ENCODE data around the gene HYAL1.
A peak's percentile ranks its signal among the peaks of the same experiment; 100 is the strongest.

The HYAL1 gene

DNA sequence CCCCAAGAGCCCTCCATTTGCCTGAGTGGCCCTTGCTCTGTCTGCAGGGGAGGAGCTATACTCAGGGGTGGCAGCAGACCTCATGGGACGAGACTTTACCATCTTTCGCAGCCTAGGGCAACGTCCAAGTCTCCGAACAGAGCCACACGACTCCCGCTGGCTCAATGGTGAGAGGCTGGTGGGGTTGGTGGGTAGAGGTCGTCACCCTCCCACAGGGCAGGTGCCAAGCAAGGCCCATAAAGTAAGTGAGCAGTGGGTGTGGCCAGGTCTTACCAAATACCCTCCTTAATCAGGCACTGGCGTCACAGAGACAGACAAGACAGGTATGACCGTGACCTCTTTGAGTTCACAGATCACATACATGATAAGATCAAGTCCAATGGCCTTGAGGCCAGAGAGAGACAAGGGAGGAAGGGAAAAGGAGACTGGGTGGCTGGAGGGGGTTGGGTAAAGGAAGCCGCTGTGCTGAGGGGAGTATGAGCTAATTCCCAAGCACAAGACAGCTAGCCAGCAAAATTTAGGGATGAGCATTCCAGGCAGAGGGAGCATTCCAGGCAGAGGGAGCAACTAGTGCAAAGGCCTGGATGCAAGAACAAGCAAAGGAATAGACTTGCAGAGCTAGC lies 31.9 kb downstream of the HYAL1 start:
- TF ChIP-seq, protein P1, sequence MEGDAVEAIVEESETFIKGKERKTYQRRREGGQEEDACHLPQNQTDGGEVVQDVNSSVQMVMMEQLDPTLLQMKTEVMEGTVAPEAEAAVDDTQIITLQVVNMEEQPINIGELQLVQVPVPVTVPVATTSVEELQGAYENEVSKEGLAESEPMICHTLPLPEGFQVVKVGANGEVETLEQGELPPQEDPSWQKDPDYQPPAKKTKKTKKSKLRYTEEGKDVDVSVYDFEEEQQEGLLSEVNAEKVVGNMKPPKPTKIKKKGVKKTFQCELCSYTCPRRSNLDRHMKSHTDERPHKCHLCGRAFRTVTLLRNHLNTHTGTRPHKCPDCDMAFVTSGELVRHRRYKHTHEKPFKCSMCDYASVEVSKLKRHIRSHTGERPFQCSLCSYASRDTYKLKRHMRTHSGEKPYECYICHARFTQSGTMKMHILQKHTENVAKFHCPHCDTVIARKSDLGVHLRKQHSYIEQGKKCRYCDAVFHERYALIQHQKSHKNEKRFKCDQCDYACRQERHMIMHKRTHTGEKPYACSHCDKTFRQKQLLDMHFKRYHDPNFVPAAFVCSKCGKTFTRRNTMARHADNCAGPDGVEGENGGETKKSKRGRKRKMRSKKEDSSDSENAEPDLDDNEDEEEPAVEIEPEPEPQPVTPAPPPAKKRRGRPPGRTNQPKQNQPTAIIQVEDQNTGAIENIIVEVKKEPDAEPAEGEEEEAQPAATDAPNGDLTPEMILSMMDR (conservative IDR thresholded peaks at IDR 0.05; ENCODE audit: control insufficient read depth, insufficient read depth, low read depth, low read length): no peak
- H3K4me3 ChIP-seq (ENCODE audit: control insufficient read depth, low read depth, low read length): no peak overlapping the region
- DNase-seq (ENCODE audit: low read depth): no peak

DNA sequence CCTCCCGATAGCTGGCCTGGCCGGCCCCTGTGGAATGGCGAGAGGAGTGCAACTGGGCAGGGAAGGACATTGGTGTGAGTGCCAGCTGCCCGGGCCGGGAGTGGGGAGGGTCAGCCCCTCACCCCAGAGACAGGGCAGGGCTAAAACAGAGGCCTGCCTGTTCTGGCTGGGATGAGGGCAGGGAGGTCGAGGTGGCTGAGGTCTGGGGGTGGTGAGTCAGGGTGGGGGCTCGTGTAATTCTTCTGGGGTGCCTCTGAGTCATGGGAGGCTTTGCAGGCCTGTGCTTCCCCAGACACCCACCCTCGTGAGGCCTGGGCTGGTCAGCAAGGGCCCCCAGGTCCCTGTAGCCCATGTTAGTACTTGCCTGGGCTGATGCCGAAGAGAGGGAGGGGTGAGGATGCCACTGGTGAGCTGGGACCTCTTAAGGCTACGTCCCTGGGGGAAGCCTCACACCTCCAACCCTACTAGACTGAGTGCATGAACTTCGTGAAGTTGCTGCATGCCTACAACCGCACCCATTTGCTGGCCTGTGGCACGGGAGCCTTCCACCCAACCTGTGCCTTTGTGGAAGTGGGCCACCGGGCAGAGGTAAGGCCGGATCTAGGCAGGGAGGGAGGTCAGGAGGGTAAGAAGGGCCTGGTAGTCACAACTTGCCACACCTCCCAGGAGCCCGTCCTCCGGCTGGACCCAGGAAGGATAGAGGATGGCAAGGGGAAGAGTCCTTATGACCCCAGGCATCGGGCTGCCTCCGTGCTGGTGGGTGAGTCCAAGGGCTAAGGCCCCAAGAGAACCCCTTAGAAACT lies 32.8 kb downstream of the HYAL1 start:
- no peak overlapping the region for H3K4me3 ChIP-seq (ENCODE audit: control insufficient read depth, low read depth, low read length)
- DNase-seq (ENCODE audit: low read depth): no peak
- TF ChIP-seq, protein P1 (conservative IDR thresholded peaks at IDR 0.05; ENCODE audit: control insufficient read depth, insufficient read depth, low read depth, low read length): no peak

DNA sequence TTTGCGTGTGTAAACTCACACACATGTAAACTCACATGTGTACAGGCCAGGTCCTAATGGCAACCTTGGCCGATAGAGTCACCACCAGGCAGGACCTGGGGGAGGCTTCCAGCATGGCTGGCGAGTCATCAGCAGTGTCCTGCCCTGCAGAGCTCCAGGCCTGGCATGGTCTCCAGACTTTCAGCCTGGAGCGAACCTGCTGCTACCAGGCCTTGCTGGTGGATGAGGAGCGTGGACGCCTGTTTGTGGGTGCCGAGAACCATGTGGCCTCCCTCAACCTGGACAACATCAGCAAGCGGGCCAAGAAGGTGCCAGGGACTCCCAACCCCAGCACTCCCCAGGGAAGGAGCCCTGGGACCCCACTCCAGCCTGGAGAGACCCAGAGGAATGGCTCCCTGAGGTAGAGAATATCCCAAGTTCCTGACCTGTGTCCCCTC lies 33.4 kb downstream of the HYAL1 start:
- DNase-seq (ENCODE audit: low read depth): peak; percentile 52
- H3K4me3 ChIP-seq (ENCODE audit: control insufficient read depth, low read depth, low read length): no peak overlapping the region
- TF ChIP-seq, protein P1 (conservative IDR thresholded peaks at IDR 0.05; ENCODE audit: control insufficient read depth, insufficient read depth, low read depth, low read length): no peak

DNA sequence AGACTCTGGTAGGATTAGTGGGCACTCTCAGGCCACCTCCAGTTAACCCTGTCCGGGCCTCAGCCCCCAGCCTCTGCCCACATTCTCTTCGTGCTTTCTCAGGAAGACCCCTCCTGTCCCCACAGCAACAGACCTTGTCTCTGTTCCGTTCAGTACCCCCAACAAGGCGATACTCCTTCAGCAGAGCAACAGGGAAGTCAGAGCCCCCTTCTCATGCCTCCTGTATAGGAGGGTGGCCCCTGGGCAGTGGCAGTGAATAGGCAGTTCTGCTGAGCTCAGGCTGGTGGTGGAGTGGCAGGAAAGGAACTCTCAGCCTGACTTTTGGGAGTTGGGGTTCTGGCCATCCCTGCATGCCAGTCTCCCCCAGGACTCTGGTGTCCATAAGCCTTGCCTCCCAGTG lies 33.9 kb downstream of the HYAL1 start:
- TF ChIP-seq, protein P1 (conservative IDR thresholded peaks at IDR 0.05; ENCODE audit: control insufficient read depth, insufficient read depth, low read depth, low read length): no peak
- H3K4me3 ChIP-seq (ENCODE audit: control insufficient read depth, low read depth, low read length): no peak overlapping the region
- DNase-seq (ENCODE audit: low read depth): no peak

DNA sequence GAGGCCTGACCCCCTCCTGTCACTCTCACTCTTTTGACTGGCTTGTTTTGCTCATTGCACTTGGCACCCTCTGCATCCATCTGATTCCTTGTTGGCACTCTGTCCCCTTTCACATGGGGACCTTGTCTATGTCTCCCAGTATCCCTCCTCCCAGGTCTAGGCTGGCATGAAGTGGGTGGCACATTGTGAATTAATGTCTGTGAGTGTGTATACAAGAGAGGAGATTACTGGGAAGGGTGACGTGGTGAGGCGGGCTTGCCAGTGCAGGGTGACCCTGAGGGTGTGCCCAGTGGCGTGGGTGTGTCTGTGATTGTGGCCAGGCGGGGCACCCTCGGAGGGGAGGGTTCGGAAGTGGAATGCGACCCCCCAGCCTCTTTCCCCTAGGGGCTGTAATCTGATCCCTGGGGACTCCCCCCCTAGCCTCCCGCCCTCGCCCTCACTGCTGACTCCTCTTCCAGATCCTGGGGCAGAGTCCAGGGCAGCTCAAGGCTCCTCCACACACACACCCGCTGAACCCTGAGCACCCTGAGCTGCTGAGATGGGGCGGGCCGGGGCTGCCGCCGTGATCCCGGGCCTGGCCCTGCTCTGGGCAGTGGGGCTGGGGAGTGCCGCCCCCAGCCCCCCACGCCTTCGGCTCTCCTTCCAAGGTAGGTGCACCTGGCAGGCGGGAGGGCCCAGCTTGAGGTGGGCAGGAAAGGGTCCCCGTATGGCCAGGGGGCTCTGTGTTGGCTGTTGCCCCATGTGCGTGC lies 34.5 kb downstream of the HYAL1 start, which contains the start of gene SEMA3B:
Gene SEMA3B (plus strand): TSS at position 445 of the 749 bp plus-strand sequence. CDS start 94 bp downstream, at position 539.
- TF ChIP-seq, protein P1 (conservative IDR thresholded peaks at IDR 0.05; ENCODE audit: control insufficient read depth, insufficient read depth, low read depth, low read length): no peak
- no peak for DNase-seq (ENCODE audit: low read depth)
- H3K4me3 ChIP-seq (ENCODE audit: control insufficient read depth, low read depth, low read length): no peak within 1 kb of the TSS

DNA sequence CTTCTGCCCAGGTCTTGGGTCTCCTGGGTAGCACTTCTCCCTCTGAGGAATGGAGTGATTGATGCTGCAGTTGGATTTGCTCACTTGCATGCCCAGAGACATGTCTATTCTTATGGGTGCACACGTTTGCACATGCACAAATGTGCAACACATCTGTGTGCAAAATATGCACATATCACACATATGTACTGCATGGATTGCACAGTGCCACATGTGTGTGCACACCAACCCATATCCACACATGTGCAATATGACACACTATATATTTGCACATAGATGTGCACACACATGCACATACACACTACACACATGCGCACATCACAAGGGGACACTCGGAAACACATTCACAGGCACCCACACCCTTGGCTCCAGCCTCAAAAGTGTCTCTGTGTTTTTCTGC lies 35.1 kb downstream of the HYAL1 start:
- no peak overlapping the region for H3K4me3 ChIP-seq (ENCODE audit: control insufficient read depth, low read depth, low read length)
- TF ChIP-seq, protein P1 (conservative IDR thresholded peaks at IDR 0.05; ENCODE audit: control insufficient read depth, insufficient read depth, low read depth, low read length): no peak
- DNase-seq (ENCODE audit: low read depth): peak; percentile 33

Data from fibroblast of mammary gland (primary cell).